Measurements from ENCODE around the gene AHNAK. TPM values are rescaled to one million over a fixed set of nuclear protein-coding genes. Genes with fewer than 3 reads are reported as not detected.

The AHNAK gene
- total RNA-seq, 2 donors from 2014 or later: 458 to 631 TPM

- no peak for DNase-seq
- H3K36me3 ChIP-seq: no peaks in the 10 kb centered on the region
- H3K9ac ChIP-seq (ENCODE audit: low read depth in 2 of 2, low read length in 2 of 2): no peak overlapping the region
- H3K4me1 ChIP-seq: no peaks in the 10 kb centered on the region
- no peak for TF ChIP-seq CTCF (IDR thresholded peaks at IDR 0.05)
- intact Hi-C loops (cut with DNase I): no loop called here
- H3K27me3 ChIP-seq: no peaks in the 10 kb centered on the region
- H3K9me3 ChIP-seq: no peaks in the 10 kb centered on the region
- H3K4me3 ChIP-seq: no peak overlapping the region
- H3K27ac ChIP-seq: no peak overlapping the region
These were observed 135.1 kb downstream of the AHNAK start for GRCh38 chr11:62411524-62411923.

DNA sequence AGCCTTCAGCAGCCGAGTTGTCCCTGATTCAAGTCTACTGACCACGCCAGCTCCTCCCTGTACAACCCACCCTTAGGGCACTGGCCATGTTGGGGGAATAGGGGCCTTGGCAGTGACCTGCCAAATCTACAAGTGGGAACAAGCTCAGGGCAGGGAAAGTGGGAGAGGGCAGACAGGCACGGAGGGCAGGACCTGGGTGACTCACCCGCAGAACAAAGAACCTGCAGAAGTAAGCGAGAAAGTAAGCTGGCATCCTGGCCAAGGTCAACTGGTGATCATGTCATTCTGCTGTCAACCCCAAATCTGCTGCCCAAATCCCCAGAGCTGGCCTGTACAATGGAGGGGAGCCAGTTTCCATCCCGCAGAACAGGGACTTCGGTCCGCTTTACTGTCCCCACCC lies 135.6 kb downstream of the AHNAK start:
- intact Hi-C loops (cut with DNase I): no loop called here
- no peaks in the 10 kb centered on the region for H3K27me3 ChIP-seq
- H3K4me3 ChIP-seq: no peak overlapping the region
- DNase-seq: no peak
- H3K9me3 ChIP-seq: no peaks in the 10 kb centered on the region
- H3K36me3 ChIP-seq: no peaks in the 10 kb centered on the region
- H3K27ac ChIP-seq: no peak overlapping the region
- TF ChIP-seq CTCF (IDR thresholded peaks at IDR 0.05): no peak
- H3K9ac ChIP-seq (ENCODE audit: low read depth in 2 of 2, low read length in 2 of 2): no peak overlapping the region
- no peaks in the 10 kb centered on the region for H3K4me1 ChIP-seq

DNA sequence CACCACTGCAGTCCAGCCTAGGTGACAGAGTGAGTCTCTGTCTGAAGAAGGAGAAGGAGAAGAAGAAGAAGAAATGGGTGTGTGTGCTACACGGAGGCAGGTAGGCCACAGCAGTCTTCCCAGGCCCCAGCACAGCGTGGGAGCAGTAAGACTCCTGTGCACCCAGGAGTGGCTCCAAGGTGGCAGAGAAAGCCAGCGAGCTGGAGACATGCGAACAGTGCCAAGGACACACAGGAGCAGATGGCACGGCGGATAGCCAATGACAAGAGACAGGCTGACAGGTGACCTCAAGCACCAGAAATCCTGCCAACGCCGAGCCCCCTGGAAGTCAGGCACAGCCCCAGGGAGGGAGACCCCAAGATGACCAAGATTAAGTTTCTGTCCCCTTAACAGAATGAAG lies 136.8 kb downstream of the AHNAK start:
- Histone ChIP-seq H3K4me1 (no peaks in the 10 kb centered on the region), H3K9ac (ENCODE audit: low read depth in 2 of 2, low read length in 2 of 2) (no peak overlapping the region), H3K27me3 (no peaks in the 10 kb centered on the region), H3K4me3 (no peak overlapping the region), H3K27ac (no peak overlapping the region), H3K9me3 (no peaks in the 10 kb centered on the region), H3K36me3 (no peaks in the 10 kb centered on the region)
- TF ChIP-seq CTCF (IDR thresholded peaks at IDR 0.05): no peak
- no peak for DNase-seq
- intact Hi-C loops (cut with DNase I): no loop called here

GRCh38 chr11:62406034-62406433 lies 140.6 kb downstream of the AHNAK start:
- TF ChIP-seq CTCF (IDR thresholded peaks at IDR 0.05): no peak
- no peak overlapping the region for H3K27ac ChIP-seq

GRCh38 chr11:62404901-62405300 lies 141.7 kb downstream of the AHNAK start:
- H3K4me3 ChIP-seq: no peak overlapping the region
- no peak for DNase-seq
- no peaks in the 10 kb centered on the region for H3K36me3 ChIP-seq
- no peak overlapping the region for H3K9ac ChIP-seq (ENCODE audit: low read depth in 2 of 2, low read length in 2 of 2)
- H3K27ac ChIP-seq: no peak overlapping the region
- H3K9me3 ChIP-seq: no peaks in the 10 kb centered on the region
- intact Hi-C loops (cut with DNase I): loop anchor here (5.0 kb wide), 1 partner anchor 152 kb away; no protein-coding TSS in a partner anchor
- no peaks in the 10 kb centered on the region for H3K27me3 ChIP-seq
- TF ChIP-seq CTCF (IDR thresholded peaks at IDR 0.05): no peak
- no peaks in the 10 kb centered on the region for H3K4me1 ChIP-seq

More at GRCh38 chr11:62406034-62406433, 140.6 kb downstream of the AHNAK start:
- intact Hi-C loops (cut with DNase I): no loop called here
- no peak overlapping the region for H3K4me3 ChIP-seq
- H3K9me3 ChIP-seq: no peaks in the 10 kb centered on the region
- DNase-seq: no peak
- no peaks in the 10 kb centered on the region for H3K27me3 ChIP-seq
- no peak overlapping the region for H3K9ac ChIP-seq (ENCODE audit: low read depth in 2 of 2, low read length in 2 of 2)
- H3K4me1 ChIP-seq: no peaks in the 10 kb centered on the region
- H3K36me3 ChIP-seq: no peaks in the 10 kb centered on the region
